Breast epithelium (tissue), 4 donors: Measurements from ENCODE around the gene CROCC2. TPM values are rescaled to one million over a fixed set of nuclear protein-coding genes. Genes with fewer than 3 reads are reported as not detected.

Experiments
- DNase-seq, 2 donors: peaks; one replicate each; pipeline ENCODE4 v3.0.0-alpha.2; 2019; ENCODE audit warnings: low spot score in 2 of 2
- H3K27ac ChIP-seq, 2 donors: fragments of 200-600 bp; sonication (generic) in 1 of 2; one replicate each; pipeline ENCODE4 v1.5.1; 2016 to 2019; ENCODE audit warnings: mild to moderate bottlenecking in 1 of 2
- H3K27me3 ChIP-seq, 2 donors: fragments of 200-600 bp; sonication (generic) in 1 of 2; one replicate each; pipeline versions ENCODE4 v1.5.1 to v1.6.0; 2017 to 2019; ENCODE audit warnings: control low read depth in 1 of 2, mild to moderate bottlenecking in 1 of 2
- H3K36me3 ChIP-seq: fragments of 200-600 bp; one replicate; pipeline ENCODE4 v1.5.1; 2019
- H3K4me1 ChIP-seq, 2 donors: fragments of 200-600 bp; sonication (generic); one replicate each; pipeline ENCODE4 v1.5.1; 2016 to 2019; ENCODE audit warnings: control low read depth in 1 of 2
- H3K4me3 ChIP-seq, 3 donors: fragments of 200-600 bp; sonication (generic); 1 replicate in 2 of 3; 2 replicates in 1 of 3; pipeline ENCODE4 v1.5.1; 2016 to 2019; ENCODE audit warnings: mild to moderate bottlenecking in 3 of 3, moderate library complexity in 2 of 3
- H3K9me3 ChIP-seq, 2 donors: fragments of 200-600 bp; sonication (generic) in 1 of 2; one replicate each; pipeline ENCODE4 v1.5.1; 2016 to 2019; ENCODE audit warnings: control low read depth in 1 of 2
- CTCF ChIP-seq, 3 donors: fragments of 450-650 bp; IDR thresholded peaks; one replicate each; pipeline ENCODE4 v1.5.1; 2016 to 2017; ENCODE audit warnings: antibody characterized with exemption in 3 of 3, mild to moderate bottlenecking in 3 of 3, moderate library complexity in 3 of 3
- POLR2A ChIP-seq: fragments of 450-650 bp; IDR thresholded peaks from one replicate; pipeline ENCODE4 v1.6.1; 2016; ENCODE audit warnings: antibody characterized with exemption, mild to moderate bottlenecking, moderate library complexity
- POLR2AphosphoS5 ChIP-seq, 3 donors: sonication (generic); formaldehyde crosslinking; IDR thresholded peaks; one replicate each; pipeline ENCODE4 v1.6.1; 2017; ENCODE audit warnings: antibody characterized with exemption in 3 of 3
- intact Hi-C: fragments of 100-400 bp; cut with DNase I; formaldehyde crosslinking; loops from one replicate; pipeline ENCODE4 v1.15.1; 2023; ENCODE audit warnings: low total_unique reads
- total RNA-seq, 3 donors: library from RNA; depleted of rRNA; stranded (reverse); fragments of >200 nt; gene quantifications; one replicate each; pipeline ENCODE4 v1.1.0, GENCODE V29; 2016

Gene CROCC2
- total RNA-seq, 3 donors from 2014 or later, result 0.33 TPM; not detected in 2

GRCh38 chr2:240877460-240878340, 28.4 kb upstream of the CROCC2 start:
- intact Hi-C loops, result no loop called here
- no peak for DNase-seq
- no peak overlapping the region for H3K27ac ChIP-seq

GRCh38 chr2:240878341-240878936, 27.7 kb upstream of the CROCC2 start:
- no peaks in the 10 kb centered on the region for H3K9me3 ChIP-seq
- intact Hi-C loops, result no loop called here
- no peak for TF ChIP-seq CTCF (IDR thresholded peaks at IDR 0.05)
- no peak for TF ChIP-seq POLR2A
- no peak for TF ChIP-seq POLR2AphosphoS5 (IDR thresholded peaks at IDR 0.05)
- H3K27ac ChIP-seq, result no peak overlapping the region
- H3K4me3 ChIP-seq, result no peak overlapping the region
- no peak for DNase-seq
- H3K4me1 ChIP-seq, result no peaks in the 10 kb centered on the region
- no peaks in the 10 kb centered on the region for H3K27me3 ChIP-seq
- H3K36me3 ChIP-seq, result no peaks in the 10 kb centered on the region

More at GRCh38 chr2:240877460-240878340, 28.4 kb upstream of the CROCC2 start:
- H3K4me1 ChIP-seq, result no peaks in the 10 kb centered on the region
- no peaks in the 10 kb centered on the region for H3K27me3 ChIP-seq
- no peaks in the 10 kb centered on the region for H3K36me3 ChIP-seq
- H3K9me3 ChIP-seq, result no peaks in the 10 kb centered on the region
- TF ChIP-seq CTCF (IDR thresholded peaks at IDR 0.05), result no peak
- TF ChIP-seq POLR2AphosphoS5 (IDR thresholded peaks at IDR 0.05), result no peak
- no peak for TF ChIP-seq POLR2A
- H3K4me3 ChIP-seq, result no peak overlapping the region

GRCh38 chr2:240879105-240879504, 27.0 kb upstream of the CROCC2 start:
- intact Hi-C loops, result no loop called here
- no peaks in the 10 kb centered on the region for H3K9me3 ChIP-seq
- TF ChIP-seq POLR2A (no peak), POLR2AphosphoS5 (IDR thresholded peaks at IDR 0.05) (no peak), CTCF (IDR thresholded peaks at IDR 0.05) (no peak)
- no peaks in the 10 kb centered on the region for H3K27me3 ChIP-seq
- DNase-seq, result no peak
- H3K4me3 ChIP-seq, result no peak overlapping the region
- H3K27ac ChIP-seq, result no peak overlapping the region
- H3K36me3 ChIP-seq, result no peaks in the 10 kb centered on the region
- H3K4me1 ChIP-seq, result no peaks in the 10 kb centered on the region

GRCh38 chr2:240881913-240882312, 24.2 kb upstream of the CROCC2 start:
- Histone ChIP-seq H3K9me3 (no peaks in the 10 kb centered on the region), H3K4me3 (no peak overlapping the region), H3K27me3 (no peaks in the 10 kb centered on the region), H3K27ac (no peak overlapping the region), H3K36me3 (no peaks in the 10 kb centered on the region), H3K4me1 (no peaks in the 10 kb centered on the region)
- TF ChIP-seq POLR2AphosphoS5 (IDR thresholded peaks at IDR 0.05) (no peak), POLR2A (no peak), CTCF (IDR thresholded peaks at IDR 0.05) (no peak)
- intact Hi-C loops, result no loop called here
- no peak for DNase-seq

GRCh38 chr2:240884221-240884620, 21.9 kb upstream of the CROCC2 start:
- no peaks in the 10 kb centered on the region for H3K36me3 ChIP-seq
- TF ChIP-seq POLR2AphosphoS5 (IDR thresholded peaks at IDR 0.05) (no peak), POLR2A (no peak), CTCF (IDR thresholded peaks at IDR 0.05) (no peak)
- no peaks in the 10 kb centered on the region for H3K27me3 ChIP-seq
- no peak overlapping the region for H3K27ac ChIP-seq
- intact Hi-C loops, result no loop called here
- no peaks in the 10 kb centered on the region for H3K9me3 ChIP-seq
- no peaks in the 10 kb centered on the region for H3K4me1 ChIP-seq
- DNase-seq, result no peak
- H3K4me3 ChIP-seq, result no peak overlapping the region
